WTC11 (cell line): ENCODE measurements around the gene ID4. TPM values are rescaled to one million over a fixed set of nuclear protein-coding genes. Genes with fewer than 3 reads are reported as not detected.

ENCODE experiments used
- ATAC-seq: fragments of 200-7000 bp; cut with Tn5 transposase; 2 replicates; pipeline ENCODE4 v1.10.0; 2021; ENCODE audit warnings: mild to moderate bottlenecking, moderate library complexity
- CTCF ChIA-PET: fragments of 300-600 bp; sonication (Branson Sonifier 250); formaldehyde crosslinking; loops from one replicate; lab custom pipeline; 2021; ENCODE audit warnings: antibody characterized with exemption; lab: Charles Lee
- POLR2A ChIA-PET: fragments of 350-600 bp; sonication (Branson Sonifier 250); formaldehyde crosslinking; loops from one replicate; lab custom pipeline; 2021; ENCODE audit warnings: antibody characterized with exemption; lab: Charles Lee
- DNase-seq: peaks from one replicate; pipeline ENCODE4 v3.0.0; 2021; ENCODE audit warnings: low spot score
- H3K27ac Mint-ChIP-seq: 2 replicates; pipeline ENCODE4 v1.8.0; 2021; ENCODE audit warnings: mixed read lengths
- H3K27me3 Mint-ChIP-seq: 2 replicates; pipeline ENCODE4 v1.8.0; 2021; ENCODE audit warnings: low read depth, mild to moderate bottlenecking, moderate library complexity, mixed read lengths
- H3K36me3 Mint-ChIP-seq: 2 replicates; pipeline ENCODE4 v1.8.0; 2021; ENCODE audit warnings: mixed read lengths
- H3K4me1 Mint-ChIP-seq: 2 replicates; pipeline ENCODE4 v1.8.0; 2022; ENCODE audit warnings: mixed read lengths
- H3K4me3 Mint-ChIP-seq: 2 replicates; pipeline ENCODE4 v1.8.0; 2021; ENCODE audit warnings: mild to moderate bottlenecking, moderate library complexity, mixed read lengths
- H3K9me3 Mint-ChIP-seq: 2 replicates; pipeline ENCODE4 v1.8.0; 2021; ENCODE audit warnings: mixed read lengths
- AFF4 ChIP-seq: sonication (generic); formaldehyde crosslinking; IDR thresholded peaks from 2 replicates; pipeline ENCODE4 v1.8.1; 2023; ENCODE audit warnings: mild to moderate bottlenecking, missing genetic modification reagents, borderline replicate concordance
- ESRRA ChIP-seq: sonication (generic); formaldehyde crosslinking; IDR thresholded peaks from 2 replicates; pipeline ENCODE4 v1.8.1; 2022; ENCODE audit warnings: mild to moderate bottlenecking, missing genetic modification reagents, borderline replicate concordance
- ETV6 ChIP-seq: sonication (generic); formaldehyde crosslinking; IDR thresholded peaks from 2 replicates; pipeline ENCODE4 v1.8.1; 2022; ENCODE audit warnings: mild to moderate bottlenecking, missing genetic modification reagents
- FOXP1 ChIP-seq: sonication (generic); formaldehyde crosslinking; IDR thresholded peaks from 2 replicates; pipeline ENCODE4 v1.8.0; 2022; ENCODE audit warnings: missing genetic modification reagents, mild to moderate bottlenecking, moderate library complexity, borderline replicate concordance
- GTF2I ChIP-seq: fragments of 250-450 bp; sonication (Bioruptor Pico); conservative IDR thresholded peaks from 2 replicates; pipeline ENCODE4 v1.4.0; 2021; ENCODE audit warnings: mild to moderate bottlenecking
- IRF1 ChIP-seq: sonication (generic); formaldehyde crosslinking; IDR thresholded peaks from 2 replicates; pipeline ENCODE4 v1.8.0; 2023; ENCODE audit warnings: missing genetic modification reagents
- NFYB ChIP-seq: sonication (generic); formaldehyde crosslinking; conservative IDR thresholded peaks from 2 replicates; pipeline ENCODE4 v1.8.0; 2022; ENCODE audit warnings: low read depth, missing genetic modification reagents
- RORB ChIP-seq: fragments of 250-450 bp; sonication (Bioruptor Pico); IDR thresholded peaks from 2 replicates; pipeline ENCODE4 v1.9.0; 2021; ENCODE audit warnings: mild to moderate bottlenecking
- SMAD4 ChIP-seq: sonication (generic); formaldehyde crosslinking; IDR thresholded peaks from 2 replicates; pipeline ENCODE4 v1.8.0; 2022; ENCODE audit warnings: mild to moderate bottlenecking, missing genetic modification reagents
- SOX15 ChIP-seq: fragments of 250-450 bp; sonication (Bioruptor Pico); IDR thresholded peaks from 2 replicates; pipeline ENCODE4 v1.9.0; 2021; ENCODE audit warnings: mild to moderate bottlenecking
- TEAD1 ChIP-seq: sonication (generic); formaldehyde crosslinking; IDR thresholded peaks from 2 replicates; pipeline ENCODE4 v1.8.0; 2022; ENCODE audit warnings: mild to moderate bottlenecking, missing genetic modification reagents
- ZNF219 ChIP-seq: sonication (generic); formaldehyde crosslinking; IDR thresholded peaks from 2 replicates; pipeline ENCODE4 v1.8.0; 2023; ENCODE audit warnings: missing genetic modification reagents, mild to moderate bottlenecking, borderline replicate concordance
- ZNF263 ChIP-seq: sonication (generic); formaldehyde crosslinking; IDR thresholded peaks from 2 replicates; pipeline ENCODE4 v1.8.1; 2022; ENCODE audit warnings: low read depth, mild to moderate bottlenecking, moderate library complexity, missing genetic modification reagents
- total RNA-seq: library from RNA; stranded (reverse); gene quantifications from 3 replicates; pipeline ENCODE4 v1.2.3, GENCODE V29; 2021
- TF ChIP-seq, protein P1 (sequence below): sonication (generic); formaldehyde crosslinking; IDR thresholded peaks from 2 replicates; pipeline ENCODE4 v1.8.1; 2022; ENCODE audit warnings: low read depth, mild to moderate bottlenecking, moderate library complexity, missing genetic modification reagents, borderline replicate concordance
- TF ChIP-seq, protein P2 (sequence below): sonication (generic); formaldehyde crosslinking; IDR thresholded peaks from 2 replicates; pipeline ENCODE4 v1.8.1; 2022; ENCODE audit warnings: missing genetic modification reagents, borderline replicate concordance
- TF ChIP-seq, protein P3 (sequence below): fragments of 250-450 bp; sonication (Bioruptor Pico); IDR thresholded peaks from 2 replicates; pipeline ENCODE4 v1.8.0; 2021; ENCODE audit warnings: mild to moderate bottlenecking
- TF ChIP-seq, protein P4 (sequence below): sonication (generic); formaldehyde crosslinking; conservative IDR thresholded peaks from 2 replicates; pipeline ENCODE4 v1.8.1; 2023; ENCODE audit warnings: mild to moderate bottlenecking, low read depth, missing genetic modification reagents, moderate library complexity
- TF ChIP-seq, protein P5 (sequence below): sonication (generic); formaldehyde crosslinking; IDR thresholded peaks from 2 replicates; pipeline ENCODE4 v1.8.0; 2022; ENCODE audit warnings: mild to moderate bottlenecking, missing genetic modification reagents
- TF ChIP-seq, protein P6 (sequence below): sonication (generic); formaldehyde crosslinking; IDR thresholded peaks from 2 replicates; pipeline ENCODE4 v1.8.1; 2023; ENCODE audit warnings: mild to moderate bottlenecking, missing genetic modification reagents

ID4 gene
- total RNA-seq, 1 experiment from 2014 or later = 4.5 TPM

GRCh38 chr6:19833947-19834346 is 3.2 kb upstream of the ID4 start:
- CTCF ChIA-PET = no interaction called here
- DNase-seq = no peak
- H3K27ac Mint-ChIP-seq = no peak overlapping the region
- no peaks in the 10 kb centered on the region for H3K36me3 Mint-ChIP-seq
- no peaks in the 10 kb centered on the region for H3K9me3 Mint-ChIP-seq
- H3K4me3 Mint-ChIP-seq = no peak overlapping the region
- TF ChIP-seq IRF1 (CRISPR knock-in tag) (no peak), RORB (CRISPR knock-in tag) (no peak), NFYB (CRISPR knock-in tag) (no peak), ZNF263 (CRISPR knock-in tag) (no peak), ETV6 (CRISPR knock-in tag) (no peak), TEAD1 (CRISPR knock-in tag) (no peak), ESRRA (CRISPR knock-in tag) (no peak)
- POLR2A ChIA-PET = no interaction called here
- peaks cover 36% of the 10 kb centered on the region for H3K27me3 Mint-ChIP-seq
- peaks cover 12% of the 10 kb centered on the region; the same call in 1 of the 2 replicates for H3K4me1 Mint-ChIP-seq
- no peak for ATAC-seq

- Mint-ChIP-seq H3K27ac (no peak overlapping the region), H3K27me3 (peaks cover 42% of the 10 kb centered on the region), H3K4me1 (peaks cover 19% of the 10 kb centered on the region), H3K4me3 (no peak overlapping the region), H3K9me3 (no peaks in the 10 kb centered on the region), H3K36me3 (no peaks in the 10 kb centered on the region)
- CTCF ChIA-PET = no interaction called here
- DNase-seq (no peak), ATAC-seq (no peak)
- POLR2A ChIA-PET = no interaction called here
- TF ChIP-seq FOXP1 = no peak
- no peak for TF ChIP-seq ETV6 (CRISPR knock-in tag)
- no peak for TF ChIP-seq SMAD4 (CRISPR knock-in tag)
- TF ChIP-seq, protein P1, sequence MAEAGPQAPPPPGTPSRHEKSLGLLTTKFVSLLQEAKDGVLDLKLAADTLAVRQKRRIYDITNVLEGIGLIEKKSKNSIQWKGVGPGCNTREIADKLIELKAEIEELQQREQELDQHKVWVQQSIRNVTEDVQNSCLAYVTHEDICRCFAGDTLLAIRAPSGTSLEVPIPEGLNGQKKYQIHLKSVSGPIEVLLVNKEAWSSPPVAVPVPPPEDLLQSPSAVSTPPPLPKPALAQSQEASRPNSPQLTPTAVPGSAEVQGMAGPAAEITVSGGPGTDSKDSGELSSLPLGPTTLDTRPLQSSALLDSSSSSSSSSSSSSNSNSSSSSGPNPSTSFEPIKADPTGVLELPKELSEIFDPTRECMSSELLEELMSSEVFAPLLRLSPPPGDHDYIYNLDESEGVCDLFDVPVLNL (CRISPR knock-in tag) = no peak
- TF ChIP-seq GTF2I = no peak
- TF ChIP-seq, protein P2, sequence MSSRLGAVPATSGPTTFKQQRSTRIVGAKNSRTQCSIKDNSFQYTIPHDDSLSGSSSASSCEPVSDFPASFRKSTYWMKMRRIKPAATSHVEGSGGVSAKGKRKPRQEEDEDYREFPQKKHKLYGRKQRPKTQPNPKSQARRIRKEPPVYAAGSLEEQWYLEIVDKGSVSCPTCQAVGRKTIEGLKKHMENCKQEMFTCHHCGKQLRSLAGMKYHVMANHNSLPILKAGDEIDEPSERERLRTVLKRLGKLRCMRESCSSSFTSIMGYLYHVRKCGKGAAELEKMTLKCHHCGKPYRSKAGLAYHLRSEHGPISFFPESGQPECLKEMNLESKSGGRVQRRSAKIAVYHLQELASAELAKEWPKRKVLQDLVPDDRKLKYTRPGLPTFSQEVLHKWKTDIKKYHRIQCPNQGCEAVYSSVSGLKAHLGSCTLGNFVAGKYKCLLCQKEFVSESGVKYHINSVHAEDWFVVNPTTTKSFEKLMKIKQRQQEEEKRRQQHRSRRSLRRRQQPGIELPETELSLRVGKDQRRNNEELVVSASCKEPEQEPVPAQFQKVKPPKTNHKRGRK (CRISPR knock-in tag) = no peak
- TF ChIP-seq ZNF219 (CRISPR knock-in tag) = no peak
- TF ChIP-seq, protein P3, sequence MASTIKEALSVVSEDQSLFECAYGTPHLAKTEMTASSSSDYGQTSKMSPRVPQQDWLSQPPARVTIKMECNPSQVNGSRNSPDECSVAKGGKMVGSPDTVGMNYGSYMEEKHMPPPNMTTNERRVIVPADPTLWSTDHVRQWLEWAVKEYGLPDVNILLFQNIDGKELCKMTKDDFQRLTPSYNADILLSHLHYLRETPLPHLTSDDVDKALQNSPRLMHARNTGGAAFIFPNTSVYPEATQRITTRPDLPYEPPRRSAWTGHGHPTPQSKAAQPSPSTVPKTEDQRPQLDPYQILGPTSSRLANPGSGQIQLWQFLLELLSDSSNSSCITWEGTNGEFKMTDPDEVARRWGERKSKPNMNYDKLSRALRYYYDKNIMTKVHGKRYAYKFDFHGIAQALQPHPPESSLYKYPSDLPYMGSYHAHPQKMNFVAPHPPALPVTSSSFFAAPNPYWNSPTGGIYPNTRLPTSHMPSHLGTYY (CRISPR knock-in tag) = no peak
- TF ChIP-seq SOX15 (CRISPR knock-in tag) = no peak
- TF ChIP-seq, protein P4, sequence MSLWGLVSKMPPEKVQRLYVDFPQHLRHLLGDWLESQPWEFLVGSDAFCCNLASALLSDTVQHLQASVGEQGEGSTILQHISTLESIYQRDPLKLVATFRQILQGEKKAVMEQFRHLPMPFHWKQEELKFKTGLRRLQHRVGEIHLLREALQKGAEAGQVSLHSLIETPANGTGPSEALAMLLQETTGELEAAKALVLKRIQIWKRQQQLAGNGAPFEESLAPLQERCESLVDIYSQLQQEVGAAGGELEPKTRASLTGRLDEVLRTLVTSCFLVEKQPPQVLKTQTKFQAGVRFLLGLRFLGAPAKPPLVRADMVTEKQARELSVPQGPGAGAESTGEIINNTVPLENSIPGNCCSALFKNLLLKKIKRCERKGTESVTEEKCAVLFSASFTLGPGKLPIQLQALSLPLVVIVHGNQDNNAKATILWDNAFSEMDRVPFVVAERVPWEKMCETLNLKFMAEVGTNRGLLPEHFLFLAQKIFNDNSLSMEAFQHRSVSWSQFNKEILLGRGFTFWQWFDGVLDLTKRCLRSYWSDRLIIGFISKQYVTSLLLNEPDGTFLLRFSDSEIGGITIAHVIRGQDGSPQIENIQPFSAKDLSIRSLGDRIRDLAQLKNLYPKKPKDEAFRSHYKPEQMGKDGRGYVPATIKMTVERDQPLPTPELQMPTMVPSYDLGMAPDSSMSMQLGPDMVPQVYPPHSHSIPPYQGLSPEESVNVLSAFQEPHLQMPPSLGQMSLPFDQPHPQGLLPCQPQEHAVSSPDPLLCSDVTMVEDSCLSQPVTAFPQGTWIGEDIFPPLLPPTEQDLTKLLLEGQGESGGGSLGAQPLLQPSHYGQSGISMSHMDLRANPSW (CRISPR knock-in tag) = no peak
- TF ChIP-seq, protein P5, sequence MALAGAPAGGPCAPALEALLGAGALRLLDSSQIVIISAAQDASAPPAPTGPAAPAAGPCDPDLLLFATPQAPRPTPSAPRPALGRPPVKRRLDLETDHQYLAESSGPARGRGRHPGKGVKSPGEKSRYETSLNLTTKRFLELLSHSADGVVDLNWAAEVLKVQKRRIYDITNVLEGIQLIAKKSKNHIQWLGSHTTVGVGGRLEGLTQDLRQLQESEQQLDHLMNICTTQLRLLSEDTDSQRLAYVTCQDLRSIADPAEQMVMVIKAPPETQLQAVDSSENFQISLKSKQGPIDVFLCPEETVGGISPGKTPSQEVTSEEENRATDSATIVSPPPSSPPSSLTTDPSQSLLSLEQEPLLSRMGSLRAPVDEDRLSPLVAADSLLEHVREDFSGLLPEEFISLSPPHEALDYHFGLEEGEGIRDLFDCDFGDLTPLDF (CRISPR knock-in tag) = no peak
- TF ChIP-seq, protein P6, sequence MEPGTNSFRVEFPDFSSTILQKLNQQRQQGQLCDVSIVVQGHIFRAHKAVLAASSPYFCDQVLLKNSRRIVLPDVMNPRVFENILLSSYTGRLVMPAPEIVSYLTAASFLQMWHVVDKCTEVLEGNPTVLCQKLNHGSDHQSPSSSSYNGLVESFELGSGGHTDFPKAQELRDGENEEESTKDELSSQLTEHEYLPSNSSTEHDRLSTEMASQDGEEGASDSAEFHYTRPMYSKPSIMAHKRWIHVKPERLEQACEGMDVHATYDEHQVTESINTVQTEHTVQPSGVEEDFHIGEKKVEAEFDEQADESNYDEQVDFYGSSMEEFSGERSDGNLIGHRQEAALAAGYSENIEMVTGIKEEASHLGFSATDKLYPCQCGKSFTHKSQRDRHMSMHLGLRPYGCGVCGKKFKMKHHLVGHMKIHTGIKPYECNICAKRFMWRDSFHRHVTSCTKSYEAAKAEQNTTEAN (CRISPR knock-in tag) = no peak
- no peak for TF ChIP-seq AFF4 (CRISPR knock-in tag)
Observed at GRCh38 chr6:19834858-19835257, 2.3 kb upstream of the ID4 start.
